MCF 10A (cell line): ENCODE measurements around the gene RAD21L1. TPM values are rescaled to one million over a fixed set of nuclear protein-coding genes. Genes with fewer than 3 reads are reported as not detected.

ENCODE experiments used
- BruUV-seq: library from RNA; stranded (reverse); fragments of 400-500 nt; replicated peaks from 2 replicates; lab custom pipeline; 2021; lab: Mats Ljungman, UMichigan
- CTCF ChIA-PET: fragments of 300-600 bp; sonication (Branson Sonifier 250); formaldehyde crosslinking; extraction: SDS; loops from one replicate; lab custom pipeline; 2021; ENCODE audit warnings: antibody characterized with exemption, inconsistent platforms; lab: Yijun Ruan, JAX
- POLR2A ChIA-PET: fragments of 300-600, 350-650 bp; sonication (Branson Sonifier 250); formaldehyde crosslinking; extraction: SDS; loops from one replicate; lab custom pipeline; 2020; ENCODE audit warnings: antibody characterized with exemption, inconsistent platforms; lab: Yijun Ruan, JAX
- DNase-seq: peaks from one replicate; pipeline ENCODE4 v3.0.0-alpha.2; 2018; ENCODE audit not compliant: unreplicated experiment
- H3K27ac Mint-ChIP-seq: one replicate; pipeline ENCODE4 v1.8.0; 2022; ENCODE audit warnings: mild to moderate bottlenecking, low read depth, mixed read lengths; ENCODE audit not compliant: unreplicated experiment
- H3K27me3 Mint-ChIP-seq: one replicate; pipeline ENCODE4 v1.8.0; 2022; ENCODE audit warnings: mixed read lengths; ENCODE audit not compliant: insufficient read depth, unreplicated experiment
- H3K36me3 Mint-ChIP-seq: one replicate; pipeline ENCODE4 v1.8.0; 2022; ENCODE audit warnings: mild to moderate bottlenecking, moderate library complexity, mixed read lengths; ENCODE audit not compliant: insufficient read depth, unreplicated experiment
- H3K4me1 Mint-ChIP-seq: one replicate; pipeline ENCODE4 v1.8.0; 2022; ENCODE audit warnings: mixed read lengths; ENCODE audit not compliant: insufficient read depth, unreplicated experiment
- H3K4me3 Mint-ChIP-seq: one replicate; pipeline ENCODE4 v1.8.0; 2022; ENCODE audit warnings: mild to moderate bottlenecking, moderate library complexity, mixed read lengths; ENCODE audit not compliant: unreplicated experiment
- H3K9me3 Mint-ChIP-seq: one replicate; pipeline ENCODE4 v1.8.0; 2022; ENCODE audit warnings: mixed read lengths; ENCODE audit not compliant: unreplicated experiment
- CTCF ChIP-seq: fragments of 200-600 bp; IDR thresholded peaks from one replicate; pipeline ENCODE4 v1.8.0; 2022; ENCODE audit warnings: antibody characterized with exemption, mild to moderate bottlenecking; ENCODE audit not compliant: unreplicated experiment
- intact Hi-C: fragments of 100-400 bp; cut with micrococcal nuclease; formaldehyde crosslinking; loops from 2 replicates; pipeline ENCODE4 v1.14.1; 2022
- total RNA-seq: library from RNA; stranded (reverse); gene quantifications from 2 replicates; pipeline ENCODE4 v1.2.3, GENCODE V29; 2022

The RAD21L1 gene
- total RNA-seq, 1 experiment from 2014 or later: not detected

GRCh38 chr20:1197801-1198200, 28.0 kb upstream of the RAD21L1 start:
- CTCF ChIA-PET: no interaction called here
- BruUV-seq: no TSS peak
- Mint-ChIP-seq H3K27me3 (peaks cover 34% of the 10 kb centered on the region), H3K9me3 (no peaks in the 10 kb centered on the region), H3K36me3 (peaks cover 4% of the 10 kb centered on the region), H3K4me3 (no peak overlapping the region), H3K27ac (no peak overlapping the region), H3K4me1 (no peaks in the 10 kb centered on the region)
- POLR2A ChIA-PET: interaction anchor here (0.9 kb wide), 1 partner anchor 11 kb away, joined by 3 read pairs; no protein-coding TSS in a partner anchor
- no peak for TF ChIP-seq CTCF
- intact Hi-C loops: no loop called here
- DNase-seq: no peak

GRCh38 chr20:1198751-1199150, 27.1 kb upstream of the RAD21L1 start:
- ChIA-PET CTCF (no interaction called here), POLR2A (interaction anchor here (0.9 to 1.0 kb wide), 2 partner anchors 10 to 35 kb away, joined by 3 read pairs; no protein-coding TSS in a partner anchor)
- H3K4me1 Mint-ChIP-seq: no peaks in the 10 kb centered on the region
- intact Hi-C loops: no loop called here
- peaks cover 34% of the 10 kb centered on the region for H3K27me3 Mint-ChIP-seq
- H3K4me3 Mint-ChIP-seq: no peak overlapping the region
- DNase-seq: no peak
- no peak for TF ChIP-seq CTCF
- no peak overlapping the region for H3K27ac Mint-ChIP-seq
- H3K9me3 Mint-ChIP-seq: no peaks in the 10 kb centered on the region
- H3K36me3 Mint-ChIP-seq: peaks cover 6% of the 10 kb centered on the region
- no TSS peak for BruUV-seq

GRCh38 chr20:1199212-1199873, 26.5 kb upstream of the RAD21L1 start:
- POLR2A ChIA-PET: interaction anchor here (0.8 to 1.0 kb wide), 2 partner anchors 12 to 35 kb away, joined by 3 to 5 read pairs; no protein-coding TSS in a partner anchor
- H3K36me3 Mint-ChIP-seq: peaks cover 6% of the 10 kb centered on the region
- H3K27me3 Mint-ChIP-seq: peaks cover 34% of the 10 kb centered on the region
- intact Hi-C loops: no loop called here
- H3K4me1 Mint-ChIP-seq: no peaks in the 10 kb centered on the region
- CTCF ChIA-PET: no interaction called here
- H3K4me3 Mint-ChIP-seq: no peak overlapping the region
- no peak for DNase-seq
- no peak for TF ChIP-seq CTCF
- H3K9me3 Mint-ChIP-seq: no peaks in the 10 kb centered on the region
- no peak overlapping the region for H3K27ac Mint-ChIP-seq
- BruUV-seq: no TSS peak

- H3K9me3 Mint-ChIP-seq: no peaks in the 10 kb centered on the region
- no peak overlapping the region for H3K27ac Mint-ChIP-seq
- no peak for DNase-seq
- peaks cover 6% of the 10 kb centered on the region for H3K36me3 Mint-ChIP-seq
- no peak for TF ChIP-seq CTCF
- no peaks in the 10 kb centered on the region for H3K4me1 Mint-ChIP-seq
- ChIA-PET POLR2A (interaction anchor here (0.8 kb wide), 1 partner anchor 11 kb away, joined by 5 read pairs; no protein-coding TSS in a partner anchor), CTCF (no interaction called here)
- no peak overlapping the region for H3K4me3 Mint-ChIP-seq
- H3K27me3 Mint-ChIP-seq: peaks cover 34% of the 10 kb centered on the region
- intact Hi-C loops: no loop called here
- BruUV-seq: no TSS peak
Observed at GRCh38 chr20:1199964-1200363, 25.9 kb upstream of the RAD21L1 start.
